BLaER1 (cell line): ENCODE results near the gene TENM3.

ENCODE experiments used
- H3K27ac ChIP-seq: shearing (Covaris generic); formaldehyde crosslinking; 2 replicates; pipeline ENCODE4 v1.8.1; 2022
- H3K27me3 ChIP-seq: shearing (Covaris generic); formaldehyde crosslinking; 2 replicates; pipeline ENCODE4 v1.8.1; 2022
- H3K36me3 ChIP-seq: shearing (Covaris generic); formaldehyde crosslinking; 2 replicates; pipeline ENCODE4 v1.8.1; 2022
- H3K4me1 ChIP-seq: shearing (Covaris generic); formaldehyde crosslinking; 2 replicates; pipeline ENCODE4 v1.8.1; 2022
- H3K4me2 ChIP-seq: shearing (Covaris generic); formaldehyde crosslinking; 2 replicates; pipeline ENCODE4 v1.8.1; 2022
- H3K4me3 ChIP-seq: shearing (Covaris generic); formaldehyde crosslinking; 2 replicates; pipeline ENCODE4 v1.8.1; 2022
- H3K9ac ChIP-seq: shearing (Covaris generic); formaldehyde crosslinking; 2 replicates; pipeline ENCODE4 v1.8.1; 2022
- H3K9me3 ChIP-seq: shearing (Covaris generic); formaldehyde crosslinking; 2 replicates; pipeline ENCODE4 v1.8.1; 2022
- H4K20me1 ChIP-seq: shearing (Covaris generic); formaldehyde crosslinking; 2 replicates; pipeline ENCODE4 v1.8.1; 2022
- Cebpa-rat ChIP-seq: shearing (Covaris generic); IDR thresholded peaks from 2 replicates; pipeline ENCODE4 v1.8.1; 2022

TENM3 gene

GRCh38 chr4:182483685-182484084 lies 240.5 kb downstream of the TENM3 start:
- H3K36me3 ChIP-seq: no peaks in the 10 kb centered on the region
- no peaks in the 10 kb centered on the region for H3K27me3 ChIP-seq
- H3K27ac ChIP-seq: no peak overlapping the region
- H3K4me2 ChIP-seq: no peak overlapping the region
- TF ChIP-seq Cebpa-rat: no peak
- no peak overlapping the region for H3K9ac ChIP-seq
- H3K9me3 ChIP-seq: peaks cover 4% of the 10 kb centered on the region; the same call in 1 of the 2 replicates
- H3K4me3 ChIP-seq: no peak overlapping the region
- H3K4me1 ChIP-seq: no peaks in the 10 kb centered on the region
- H4K20me1 ChIP-seq: no peaks in the 10 kb centered on the region

GRCh38 chr4:182486881-182487280 lies 243.7 kb downstream of the TENM3 start:
- Histone ChIP-seq H3K36me3 (no peaks in the 10 kb centered on the region), H3K27me3 (no peaks in the 10 kb centered on the region), H3K4me2 (no peak overlapping the region), H4K20me1 (no peaks in the 10 kb centered on the region), H3K4me1 (peaks cover 2% of the 10 kb centered on the region), H3K27ac (no peak overlapping the region), H3K4me3 (no peak overlapping the region), H3K9me3 (peaks cover 4% of the 10 kb centered on the region; the same call in 1 of the 2 replicates), H3K9ac (no peak overlapping the region)
- no peak for TF ChIP-seq Cebpa-rat

- Histone ChIP-seq H4K20me1 (no peaks in the 10 kb centered on the region), H3K4me3 (no peak overlapping the region), H3K9ac (no peak overlapping the region), H3K36me3 (no peaks in the 10 kb centered on the region), H3K4me2 (no peak overlapping the region), H3K4me1 (peaks cover 18% of the 10 kb centered on the region), H3K27ac (no peak overlapping the region), H3K27me3 (no peaks in the 10 kb centered on the region), H3K9me3 (peaks cover 4% of the 10 kb centered on the region; the same call in 1 of the 2 replicates)
- TF ChIP-seq Cebpa-rat: no peak
Observed at GRCh38 chr4:182488896-182489295, 245.7 kb downstream of the TENM3 start.

GRCh38 chr4:182489607-182490006 lies 246.4 kb downstream of the TENM3 start:
- no peak overlapping the region for H3K4me2 ChIP-seq
- no peak for TF ChIP-seq Cebpa-rat
- no peaks in the 10 kb centered on the region for H3K36me3 ChIP-seq
- H3K4me1 ChIP-seq: peaks cover 18% of the 10 kb centered on the region
- no peak overlapping the region for H3K9ac ChIP-seq
- H3K4me3 ChIP-seq: no peak overlapping the region
- H3K9me3 ChIP-seq: peaks cover 4% of the 10 kb centered on the region; the same call in 1 of the 2 replicates
- no peak overlapping the region for H3K27ac ChIP-seq
- no peaks in the 10 kb centered on the region for H3K27me3 ChIP-seq
- no peaks in the 10 kb centered on the region for H4K20me1 ChIP-seq

- H4K20me1 ChIP-seq: no peaks in the 10 kb centered on the region
- H3K27ac ChIP-seq: no peak overlapping the region
- no peak overlapping the region for H3K9ac ChIP-seq
- H3K9me3 ChIP-seq: peaks cover 2% of the 10 kb centered on the region; the same call in 1 of the 2 replicates
- peak overlapping the region; percentile 49 for H3K4me2 ChIP-seq
- no peak for TF ChIP-seq Cebpa-rat
- H3K36me3 ChIP-seq: no peaks in the 10 kb centered on the region
- no peak overlapping the region for H3K4me3 ChIP-seq
- peaks cover 18% of the 10 kb centered on the region for H3K4me1 ChIP-seq
- no peaks in the 10 kb centered on the region for H3K27me3 ChIP-seq
Observed at GRCh38 chr4:182491719-182492118, 248.5 kb downstream of the TENM3 start.

- H3K4me3 ChIP-seq: no peak overlapping the region
- H3K27ac ChIP-seq: no peak overlapping the region
- no peaks in the 10 kb centered on the region for H3K9me3 ChIP-seq
- H4K20me1 ChIP-seq: no peaks in the 10 kb centered on the region
- no peaks in the 10 kb centered on the region for H3K27me3 ChIP-seq
- no peaks in the 10 kb centered on the region for H3K36me3 ChIP-seq
- H3K4me1 ChIP-seq: peaks cover 18% of the 10 kb centered on the region
- no peak for TF ChIP-seq Cebpa-rat
- peak overlapping the region; percentile 49 for H3K4me2 ChIP-seq
- no peak overlapping the region for H3K9ac ChIP-seq
Observed at GRCh38 chr4:182492423-182492822, 249.2 kb downstream of the TENM3 start.

GRCh38 chr4:182493377-182493776 lies 250.2 kb downstream of the TENM3 start:
- Histone ChIP-seq H4K20me1 (no peaks in the 10 kb centered on the region), H3K9me3 (no peaks in the 10 kb centered on the region), H3K4me2 (peak overlapping the region; percentile 49), H3K27ac (no peak overlapping the region), H3K4me3 (no peak overlapping the region), H3K4me1 (peaks cover 18% of the 10 kb centered on the region), H3K27me3 (no peaks in the 10 kb centered on the region), H3K36me3 (no peaks in the 10 kb centered on the region), H3K9ac (no peak overlapping the region)
- TF ChIP-seq Cebpa-rat: no peak

- Histone ChIP-seq H3K27ac (no peak overlapping the region), H4K20me1 (no peaks in the 10 kb centered on the region), H3K4me1 (peaks cover 18% of the 10 kb centered on the region), H3K36me3 (no peaks in the 10 kb centered on the region), H3K27me3 (no peaks in the 10 kb centered on the region), H3K9ac (no peak overlapping the region), H3K4me3 (no peak overlapping the region), H3K9me3 (no peaks in the 10 kb centered on the region), H3K4me2 (no peak overlapping the region)
- no peak for TF ChIP-seq Cebpa-rat
Observed at GRCh38 chr4:182494103-182494502, 250.9 kb downstream of the TENM3 start.

GRCh38 chr4:182495031-182495430 lies 251.8 kb downstream of the TENM3 start:
- peaks cover 18% of the 10 kb centered on the region for H3K4me1 ChIP-seq
- H3K4me3 ChIP-seq: no peak overlapping the region
- H3K36me3 ChIP-seq: no peaks in the 10 kb centered on the region
- no peak for TF ChIP-seq Cebpa-rat
- H4K20me1 ChIP-seq: no peaks in the 10 kb centered on the region
- no peak overlapping the region for H3K4me2 ChIP-seq
- no peaks in the 10 kb centered on the region for H3K27me3 ChIP-seq
- no peak overlapping the region for H3K9ac ChIP-seq
- no peak overlapping the region for H3K27ac ChIP-seq
- no peaks in the 10 kb centered on the region for H3K9me3 ChIP-seq

- Histone ChIP-seq H3K4me1 (peaks cover 18% of the 10 kb centered on the region), H3K27me3 (no peaks in the 10 kb centered on the region), H3K9me3 (no peaks in the 10 kb centered on the region), H4K20me1 (no peaks in the 10 kb centered on the region), H3K4me3 (no peak overlapping the region), H3K27ac (no peak overlapping the region), H3K9ac (no peak overlapping the region), H3K4me2 (no peak overlapping the region), H3K36me3 (no peaks in the 10 kb centered on the region)
- no peak for TF ChIP-seq Cebpa-rat
Observed at GRCh38 chr4:182495645-182496385, 252.6 kb downstream of the TENM3 start.
